Neural cell (in vitro differentiated cells): ENCODE measurements around the gene LDB3. TPM values are rescaled to one million over a fixed set of nuclear protein-coding genes. Genes with fewer than 3 reads are reported as not detected.

Experiments used
- H2AFZ ChIP-seq: fragments of 200-600, 300-800 bp; sonication (generic), shearing (Covaris generic); 2 replicates; pipeline ENCODE4 v1.6.0; 2014; ENCODE audit warnings: low read depth, mild to moderate bottlenecking, antibody characterized with exemption, low read length, moderate library complexity
- H3F3A ChIP-seq: fragments of 200-600 bp; shearing (Covaris generic); 2 replicates; pipeline ENCODE4 v1.6.1; 2016; ENCODE audit warnings: mild to moderate bottlenecking, moderate library complexity, mixed read lengths, antibody characterized with exemption, low read length; ENCODE audit not compliant: insufficient read depth, poor library complexity, severe bottlenecking
- H3K27ac ChIP-seq: fragments of 200-600, 300-800 bp; sonication (generic), shearing (Covaris generic); 2 replicates; pipeline ENCODE4 v1.5.1; 2014; ENCODE audit warnings: mild to moderate bottlenecking, low read length, moderate library complexity
- H3K27me3 ChIP-seq: fragments of 300-800, 200-600 bp; sonication (generic), shearing (Covaris generic); 2 replicates; pipeline ENCODE4 v1.6.0; 2014; ENCODE audit warnings: mild to moderate bottlenecking, low read depth, low read length, moderate library complexity; ENCODE audit not compliant: insufficient read depth
- H3K36me3 ChIP-seq: fragments of 300-800, 200-600 bp; sonication (generic), shearing (Covaris generic); 2 replicates; pipeline ENCODE4 v1.5.1; 2014; ENCODE audit warnings: mild to moderate bottlenecking, antibody characterized with exemption, low read length, moderate library complexity; ENCODE audit not compliant: insufficient read depth
- H3K4me2 ChIP-seq: fragments of 300-800, 200-600 bp; sonication (generic), shearing (Covaris generic); 2 replicates; pipeline ENCODE4 v1.6.0; 2014; ENCODE audit warnings: mild to moderate bottlenecking, low read length
- H3K4me3 ChIP-seq: fragments of 300-800, 200-600 bp; sonication (generic), shearing (Covaris generic); 2 replicates; pipeline ENCODE4 v1.5.1; 2014; ENCODE audit warnings: mild to moderate bottlenecking, low read length, moderate library complexity
- H3K79me2 ChIP-seq: fragments of 200-600 bp; shearing (Covaris generic); replicated peaks from 2 replicates; pipeline ENCODE4 v1.6.0; 2014; ENCODE audit warnings: mild to moderate bottlenecking, low read length, moderate library complexity; ENCODE audit not compliant: insufficient read depth
- H3K9ac ChIP-seq: fragments of 300-800, 200-600 bp; sonication (generic), shearing (Covaris generic); 2 replicates; pipeline ENCODE4 v1.6.1; 2016; ENCODE audit warnings: mild to moderate bottlenecking, low read length, mixed read lengths
- H3K9me2 ChIP-seq: fragments of 200-600 bp; shearing (Covaris generic); 2 replicates; pipeline ENCODE4 v1.6.1; 2016; ENCODE audit warnings: mild to moderate bottlenecking, low read length, mixed read lengths; ENCODE audit not compliant: insufficient read depth
- H3K9me3 ChIP-seq: fragments of 200-600, 300-800 bp; sonication (generic), shearing (Covaris generic); 2 replicates; pipeline ENCODE4 v1.6.1; 2016; ENCODE audit warnings: mild to moderate bottlenecking, mixed run types, low read length, moderate library complexity, mixed read lengths
- H4K20me1 ChIP-seq: fragments of 200-600 bp; shearing (Covaris generic); 2 replicates; pipeline ENCODE4 v1.6.1; 2016; ENCODE audit warnings: mild to moderate bottlenecking, mixed run types; ENCODE audit not compliant: insufficient read depth
- EP300 ChIP-seq: fragments of 450-650 bp; conservative IDR thresholded peaks from 2 replicates; pipeline ENCODE4 v1.6.1; 2014; ENCODE audit warnings: antibody characterized with exemption, mild to moderate bottlenecking, moderate library complexity; ENCODE audit not compliant: poor library complexity, severe bottlenecking
- EZH2 ChIP-seq: fragments of 200-600, 300-800 bp; shearing (Covaris generic), sonication (generic); IDR thresholded peaks from 2 replicates; pipeline ENCODE4 v1.6.1; 2014; ENCODE audit warnings: antibody characterized with exemption, low read length, borderline replicate concordance, mild to moderate bottlenecking; ENCODE audit not compliant: insufficient read depth, poor library complexity, severe bottlenecking
- MXI1 ChIP-seq: fragments of 450-650 bp; conservative IDR thresholded peaks from 2 replicates; pipeline ENCODE4 v1.6.1; 2014; ENCODE audit warnings: antibody characterized with exemption, mild to moderate bottlenecking; ENCODE audit not compliant: poor library complexity, severe bottlenecking
- POLR2AphosphoS5 ChIP-seq: IDR thresholded peaks from 2 replicates; pipeline ENCODE4 v1.6.1; 2012
- RAD21 ChIP-seq: fragments of 450-650 bp; conservative IDR thresholded peaks from 2 replicates; pipeline ENCODE4 v1.6.1; 2014; ENCODE audit warnings: antibody characterized with exemption, mild to moderate bottlenecking, moderate library complexity
- SMC3 ChIP-seq: fragments of 450-650 bp; conservative IDR thresholded peaks from 2 replicates; pipeline ENCODE4 v1.6.1; 2014; ENCODE audit warnings: antibody characterized with exemption, mild to moderate bottlenecking, moderate library complexity; ENCODE audit not compliant: poor library complexity
- TAF1 ChIP-seq: IDR thresholded peaks from 2 replicates; pipeline ENCODE4 v1.6.1; 2012; ENCODE audit warnings: low read depth
- polyA plus RNA-seq: library from polyadenylated mRNA; depleted of rRNA; stranded (reverse); fragments of >200 nt; gene quantifications from 2 replicates; pipeline ENCODE4 v1.2.3, GENCODE V29; 2014
- TF ChIP-seq, protein P1 (sequence below): fragments of 450-650 bp; IDR thresholded peaks from 2 replicates; pipeline ENCODE4 v1.5.1; 2014; ENCODE audit warnings: antibody characterized with exemption, mild to moderate bottlenecking, moderate library complexity; ENCODE audit not compliant: poor library complexity, severe bottlenecking
- TF ChIP-seq, protein P2 (sequence below): IDR thresholded peaks from 2 replicates; pipeline ENCODE4 v1.6.1; 2012; ENCODE audit warnings: borderline replicate concordance

Gene LDB3
- polyA plus RNA-seq, 1 donor from 2014 or later: 0.12 TPM

DNA sequence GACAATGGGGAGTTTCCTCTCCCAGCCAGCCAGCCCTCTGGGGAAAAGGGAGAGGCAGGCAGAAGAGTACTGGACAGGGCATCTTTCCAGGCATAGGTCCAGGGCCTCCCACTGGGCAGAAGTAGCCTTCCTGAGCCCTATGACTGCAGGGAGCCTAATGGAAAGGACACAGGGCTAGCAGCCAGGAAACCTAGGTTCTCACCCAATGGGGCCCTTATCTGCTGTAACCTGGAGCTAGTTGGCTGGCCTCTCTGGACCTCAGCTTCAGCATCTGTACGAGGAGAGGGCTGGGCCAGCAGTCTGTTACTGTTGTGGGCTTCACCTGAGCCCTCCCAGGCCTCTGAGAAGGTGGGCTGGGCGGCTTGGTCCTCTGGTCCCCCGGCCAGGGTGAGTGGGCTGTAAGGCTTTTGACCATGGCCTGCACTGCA is 22.4 kb downstream of the LDB3 start:
- Histone ChIP-seq H3F3A (no peaks in the 10 kb centered on the region), H4K20me1 (no peaks in the 10 kb centered on the region), H3K9me3 (no peaks in the 10 kb centered on the region), H3K27ac (no peak overlapping the region), H3K27me3 (no peaks in the 10 kb centered on the region), H3K9ac (no peak overlapping the region), H3K36me3 (no peaks in the 10 kb centered on the region), H3K79me2 (no peaks in the 10 kb centered on the region), H3K4me2 (no peak overlapping the region), H3K9me2 (no peaks in the 10 kb centered on the region), H2AFZ (no peak overlapping the region), H3K4me3 (no peak overlapping the region)
- TF ChIP-seq RAD21 (no peak), EZH2 (no peak)

DNA sequence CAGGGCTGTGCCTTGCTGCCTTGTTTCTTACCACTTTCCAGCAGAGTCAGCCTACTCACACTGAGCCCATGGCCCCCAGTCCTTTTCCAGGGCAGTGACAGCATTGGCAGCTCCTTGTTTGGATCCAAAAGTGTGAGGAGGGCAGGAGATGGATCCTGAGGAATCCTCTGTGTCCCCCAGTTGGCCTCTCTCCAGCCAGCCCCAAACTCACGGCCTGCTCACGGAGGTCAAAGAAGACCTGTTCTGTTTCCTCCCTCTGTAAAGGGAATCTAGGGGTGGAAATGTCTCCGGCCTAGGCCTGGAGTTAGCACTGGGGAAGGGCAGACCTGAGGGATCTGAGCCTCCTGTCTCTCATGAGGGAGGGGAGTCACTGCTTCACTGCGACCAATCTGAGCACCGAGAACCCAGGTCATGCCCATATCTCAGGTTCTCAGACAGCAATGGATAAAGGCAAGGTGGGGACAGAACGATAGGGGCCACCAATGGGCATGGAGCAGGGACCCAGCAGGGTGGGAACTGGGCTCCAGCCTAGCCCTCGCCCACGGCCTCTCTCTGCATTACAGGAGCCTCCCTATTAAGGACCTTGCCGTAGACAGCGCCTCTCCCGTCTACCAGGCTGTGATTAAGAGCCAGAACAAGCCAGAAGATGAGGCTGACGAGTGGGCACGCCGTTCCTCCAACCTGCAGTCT is 23.2 kb downstream of the LDB3 start:
- Histone ChIP-seq H2AFZ (no peak overlapping the region), H3K4me2 (no peak overlapping the region), H3F3A (no peaks in the 10 kb centered on the region), H3K36me3 (no peaks in the 10 kb centered on the region), H3K9me3 (no peaks in the 10 kb centered on the region), H3K4me3 (no peak overlapping the region), H3K27me3 (no peaks in the 10 kb centered on the region), H3K9ac (no peak overlapping the region), H3K9me2 (no peaks in the 10 kb centered on the region), H3K27ac (no peak overlapping the region), H4K20me1 (no peaks in the 10 kb centered on the region), H3K79me2 (no peaks in the 10 kb centered on the region)
- TF ChIP-seq POLR2AphosphoS5 (no peak), EZH2 (no peak), MXI1 (no peak), SMC3 (no peak), TAF1 (no peak), EP300 (no peak), RAD21 (no peak)
- TF ChIP-seq, protein P1, sequence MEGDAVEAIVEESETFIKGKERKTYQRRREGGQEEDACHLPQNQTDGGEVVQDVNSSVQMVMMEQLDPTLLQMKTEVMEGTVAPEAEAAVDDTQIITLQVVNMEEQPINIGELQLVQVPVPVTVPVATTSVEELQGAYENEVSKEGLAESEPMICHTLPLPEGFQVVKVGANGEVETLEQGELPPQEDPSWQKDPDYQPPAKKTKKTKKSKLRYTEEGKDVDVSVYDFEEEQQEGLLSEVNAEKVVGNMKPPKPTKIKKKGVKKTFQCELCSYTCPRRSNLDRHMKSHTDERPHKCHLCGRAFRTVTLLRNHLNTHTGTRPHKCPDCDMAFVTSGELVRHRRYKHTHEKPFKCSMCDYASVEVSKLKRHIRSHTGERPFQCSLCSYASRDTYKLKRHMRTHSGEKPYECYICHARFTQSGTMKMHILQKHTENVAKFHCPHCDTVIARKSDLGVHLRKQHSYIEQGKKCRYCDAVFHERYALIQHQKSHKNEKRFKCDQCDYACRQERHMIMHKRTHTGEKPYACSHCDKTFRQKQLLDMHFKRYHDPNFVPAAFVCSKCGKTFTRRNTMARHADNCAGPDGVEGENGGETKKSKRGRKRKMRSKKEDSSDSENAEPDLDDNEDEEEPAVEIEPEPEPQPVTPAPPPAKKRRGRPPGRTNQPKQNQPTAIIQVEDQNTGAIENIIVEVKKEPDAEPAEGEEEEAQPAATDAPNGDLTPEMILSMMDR: no peak
- TF ChIP-seq, protein P2, sequence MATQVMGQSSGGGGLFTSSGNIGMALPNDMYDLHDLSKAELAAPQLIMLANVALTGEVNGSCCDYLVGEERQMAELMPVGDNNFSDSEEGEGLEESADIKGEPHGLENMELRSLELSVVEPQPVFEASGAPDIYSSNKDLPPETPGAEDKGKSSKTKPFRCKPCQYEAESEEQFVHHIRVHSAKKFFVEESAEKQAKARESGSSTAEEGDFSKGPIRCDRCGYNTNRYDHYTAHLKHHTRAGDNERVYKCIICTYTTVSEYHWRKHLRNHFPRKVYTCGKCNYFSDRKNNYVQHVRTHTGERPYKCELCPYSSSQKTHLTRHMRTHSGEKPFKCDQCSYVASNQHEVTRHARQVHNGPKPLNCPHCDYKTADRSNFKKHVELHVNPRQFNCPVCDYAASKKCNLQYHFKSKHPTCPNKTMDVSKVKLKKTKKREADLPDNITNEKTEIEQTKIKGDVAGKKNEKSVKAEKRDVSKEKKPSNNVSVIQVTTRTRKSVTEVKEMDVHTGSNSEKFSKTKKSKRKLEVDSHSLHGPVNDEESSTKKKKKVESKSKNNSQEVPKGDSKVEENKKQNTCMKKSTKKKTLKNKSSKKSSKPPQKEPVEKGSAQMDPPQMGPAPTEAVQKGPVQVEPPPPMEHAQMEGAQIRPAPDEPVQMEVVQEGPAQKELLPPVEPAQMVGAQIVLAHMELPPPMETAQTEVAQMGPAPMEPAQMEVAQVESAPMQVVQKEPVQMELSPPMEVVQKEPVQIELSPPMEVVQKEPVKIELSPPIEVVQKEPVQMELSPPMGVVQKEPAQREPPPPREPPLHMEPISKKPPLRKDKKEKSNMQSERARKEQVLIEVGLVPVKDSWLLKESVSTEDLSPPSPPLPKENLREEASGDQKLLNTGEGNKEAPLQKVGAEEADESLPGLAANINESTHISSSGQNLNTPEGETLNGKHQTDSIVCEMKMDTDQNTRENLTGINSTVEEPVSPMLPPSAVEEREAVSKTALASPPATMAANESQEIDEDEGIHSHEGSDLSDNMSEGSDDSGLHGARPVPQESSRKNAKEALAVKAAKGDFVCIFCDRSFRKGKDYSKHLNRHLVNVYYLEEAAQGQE: no peak
